ENCODE measurements around the gene ADGRL3.

GRCh38 chr4:61462451-61463326 lies 262.6 kb downstream of the ADGRL3 start:
- TF ChIP-seq CTCF (IDR thresholded peaks at IDR 0.05; ENCODE audit: insufficient read depth, low read length, poor library complexity, severe bottlenecking) (no peak), EZH2phosphoT487 (conservative IDR thresholded peaks at IDR 0.05; ENCODE audit: low read length) (no peak)
